GM21515 (cell line): ENCODE data around the gene PDK2.

Experiments
- ATAC-seq: cut with Tn5 transposase; IDR thresholded peaks from one replicate; pipeline ENCODE4 v1.9.1; 2021; ENCODE audit not compliant: unreplicated experiment

The PDK2 gene

DNA sequence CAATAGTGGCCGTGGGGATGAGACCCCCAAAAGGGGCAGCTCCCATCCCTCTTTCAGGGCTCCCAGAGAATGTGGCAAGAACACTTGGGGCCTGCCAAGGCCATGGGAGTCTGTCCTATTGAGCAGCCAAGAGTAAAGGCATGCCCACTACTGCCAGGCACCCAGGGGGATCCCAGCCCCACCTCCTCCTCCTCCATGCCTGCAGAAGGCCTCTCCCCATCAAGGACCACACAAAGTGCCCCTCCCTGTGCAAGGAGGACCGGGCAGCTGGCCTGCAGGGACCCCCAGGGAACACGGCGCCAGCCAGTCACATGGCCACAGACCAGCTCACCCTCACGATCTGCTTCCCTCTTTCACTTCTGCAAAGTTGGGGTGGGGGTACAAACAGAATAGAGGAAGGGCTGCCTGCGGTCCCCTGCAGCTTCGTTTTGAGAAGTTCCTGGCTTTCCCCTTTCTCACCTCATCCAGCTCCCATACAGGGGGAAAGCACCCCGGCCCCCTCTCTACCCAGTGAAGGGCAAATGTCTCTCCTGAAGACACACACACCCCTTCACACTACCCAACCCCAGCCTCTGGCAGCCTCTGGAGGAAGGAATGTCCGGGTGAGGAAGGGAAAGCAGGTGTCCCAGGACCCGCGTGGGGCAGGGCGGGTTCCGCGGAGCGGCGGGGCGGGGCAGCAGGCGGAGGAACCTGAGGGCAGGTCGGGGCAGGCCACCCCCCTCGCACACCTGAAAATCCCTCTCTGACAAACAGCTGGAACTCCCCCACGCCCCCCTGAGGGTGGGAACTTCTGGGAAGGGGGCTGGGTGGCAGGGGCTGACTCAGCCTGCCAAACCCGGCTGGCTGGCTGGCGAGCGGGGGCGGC lies 53.3 kb downstream of the PDK2 start:
- ATAC-seq = peak; percentile 35

DNA sequence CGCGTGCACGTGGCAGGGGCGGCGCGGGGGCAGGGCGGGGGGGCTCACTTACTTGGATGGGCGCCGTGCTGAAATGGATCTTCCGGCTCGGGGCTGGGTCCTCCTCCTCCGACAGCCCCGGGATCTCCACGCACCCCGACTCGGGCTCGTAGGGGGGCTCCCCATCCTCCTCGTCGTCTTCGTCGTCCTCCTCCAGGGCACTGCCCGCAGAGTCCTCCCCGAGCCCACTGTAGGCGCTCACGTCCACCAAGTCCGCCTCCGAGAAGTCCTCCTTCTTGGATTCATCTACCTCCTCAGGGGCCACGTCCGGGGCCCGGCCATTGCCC lies 53.9 kb downstream of the PDK2 start:
- ATAC-seq = no peak

DNA sequence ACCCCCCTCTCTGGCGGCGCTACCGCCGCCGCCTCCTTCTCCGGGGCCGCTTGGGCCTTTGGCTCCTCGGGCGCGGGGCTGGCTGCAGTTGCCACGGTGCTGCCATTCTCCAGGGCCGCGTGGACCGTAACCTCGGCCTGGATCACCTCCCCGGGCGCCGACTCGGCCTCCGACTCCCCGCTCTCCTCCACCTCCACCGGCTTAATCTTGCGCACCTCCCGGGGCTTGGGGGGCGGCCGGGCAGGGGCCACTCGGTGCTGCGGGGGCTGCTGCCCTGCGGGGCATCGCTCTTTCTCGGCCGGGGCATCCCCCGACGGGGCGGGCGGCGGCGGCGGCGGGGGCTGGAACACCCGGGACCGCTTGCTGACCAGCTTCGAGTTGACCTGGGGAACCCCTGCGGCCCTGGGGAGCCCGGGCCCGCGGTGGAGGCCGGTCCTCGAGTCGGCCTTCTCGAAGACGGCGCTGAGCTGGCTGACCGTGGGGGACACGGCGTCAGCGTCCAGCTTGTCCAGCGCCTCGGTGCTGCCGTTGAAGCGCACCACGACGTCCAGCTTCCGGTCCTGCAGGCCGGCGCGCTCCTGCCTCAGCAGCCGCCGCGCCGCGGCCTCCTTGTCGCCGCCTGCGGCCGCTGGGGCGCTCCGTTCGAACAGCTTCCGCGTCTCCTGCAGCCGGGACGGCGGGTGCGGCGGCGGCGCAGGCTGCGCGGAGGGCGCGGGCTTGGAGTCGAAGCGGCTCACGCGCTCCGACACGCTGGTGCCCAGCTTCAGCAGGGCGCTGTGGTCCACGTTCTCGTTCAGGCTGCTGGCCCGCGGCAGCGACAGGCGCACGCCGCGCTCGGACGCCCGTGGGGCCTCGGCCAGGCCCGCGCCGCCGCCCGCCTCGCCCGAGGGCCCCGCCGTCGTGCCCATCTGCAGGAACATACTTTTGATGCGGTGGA lies 54.5 kb downstream of the PDK2 start:
- ATAC-seq = no peak

DNA sequence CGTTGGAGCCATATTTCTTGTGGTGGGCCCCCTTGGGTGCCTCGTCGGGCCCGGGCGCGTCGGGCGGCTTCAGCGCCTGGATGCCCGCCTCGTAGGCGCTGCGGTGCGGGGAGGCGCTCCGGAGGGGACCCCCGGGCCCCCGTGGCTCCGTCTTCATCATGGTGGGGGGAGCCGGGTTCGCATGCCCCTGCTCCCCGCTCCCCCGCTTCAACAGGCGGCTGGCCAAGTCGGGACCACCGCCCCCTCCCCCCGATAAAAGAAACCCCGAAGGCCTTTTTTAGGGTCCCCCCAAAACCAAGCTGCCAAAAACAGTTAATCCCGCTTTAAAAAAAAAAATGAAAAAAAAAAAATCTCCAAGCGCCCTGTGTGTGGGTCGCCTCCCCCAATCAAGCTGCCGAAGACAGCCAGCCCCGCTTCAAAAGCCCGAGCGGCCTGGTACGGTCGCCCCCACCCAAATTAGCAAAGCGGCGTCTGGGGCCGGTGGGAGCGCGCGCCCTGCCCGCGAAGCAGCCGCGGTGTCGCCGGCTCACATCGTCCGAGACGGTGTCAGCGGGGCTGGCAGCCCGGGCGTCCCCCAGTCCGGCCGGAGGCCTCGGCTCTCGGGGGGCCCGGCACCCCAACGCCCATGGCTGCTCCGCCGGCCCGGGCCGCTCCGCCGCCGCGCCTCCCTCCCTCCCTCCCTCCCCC lies 55.3 kb downstream of the PDK2 start, which contains the start of gene PPP1R9B:
Gene PPP1R9B, minus strand, starts transcription at position 324 of the 687 bp plus-strand sequence. Its CDS starts 164 bp downstream, at position 160.
- no peak for ATAC-seq

DNA sequence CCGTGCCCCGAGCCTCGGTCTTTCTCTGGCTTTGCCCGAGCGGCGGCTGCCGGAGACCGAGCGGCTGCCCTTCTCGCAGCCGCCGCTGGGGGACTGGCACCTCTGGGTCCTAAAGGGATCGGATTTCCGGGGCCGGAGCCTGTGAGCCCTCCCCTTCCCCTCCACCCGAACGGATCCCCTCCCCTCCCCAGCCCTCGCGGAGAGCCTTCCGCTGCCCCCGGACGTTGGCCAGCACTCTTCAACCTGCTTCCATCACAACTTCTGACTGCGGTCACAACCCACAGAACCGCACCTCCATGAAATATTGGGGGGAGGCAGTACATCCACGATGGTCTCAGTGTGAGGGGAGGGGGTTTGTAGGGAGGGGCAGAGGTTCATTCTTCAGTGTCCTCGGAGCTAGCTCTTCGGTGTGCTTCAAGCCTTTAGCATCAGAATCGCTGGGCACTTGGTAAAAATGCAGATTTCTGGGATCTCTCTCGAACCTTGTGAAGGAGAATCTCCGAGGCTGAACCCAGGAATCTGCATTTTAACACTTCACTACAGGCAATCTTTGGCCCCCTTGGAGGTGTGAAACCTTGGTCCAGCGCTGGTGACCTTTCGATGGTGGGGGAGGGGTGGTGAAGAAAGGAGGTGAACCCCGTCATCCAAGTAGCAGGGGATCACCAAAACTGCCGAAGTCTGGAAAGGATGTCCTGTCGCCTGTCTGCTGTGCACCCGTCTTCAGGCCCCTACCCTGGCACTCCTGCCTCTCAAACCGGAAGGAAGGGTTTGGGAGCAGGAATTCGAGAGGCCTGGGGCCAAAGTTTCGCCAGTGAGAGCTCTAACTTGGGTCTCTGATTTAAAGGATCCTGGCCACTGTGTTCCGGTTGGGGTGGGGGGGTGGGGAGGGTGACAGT lies 56.1 kb downstream of the PDK2 start:
- ATAC-seq = peak; percentile 41

DNA sequence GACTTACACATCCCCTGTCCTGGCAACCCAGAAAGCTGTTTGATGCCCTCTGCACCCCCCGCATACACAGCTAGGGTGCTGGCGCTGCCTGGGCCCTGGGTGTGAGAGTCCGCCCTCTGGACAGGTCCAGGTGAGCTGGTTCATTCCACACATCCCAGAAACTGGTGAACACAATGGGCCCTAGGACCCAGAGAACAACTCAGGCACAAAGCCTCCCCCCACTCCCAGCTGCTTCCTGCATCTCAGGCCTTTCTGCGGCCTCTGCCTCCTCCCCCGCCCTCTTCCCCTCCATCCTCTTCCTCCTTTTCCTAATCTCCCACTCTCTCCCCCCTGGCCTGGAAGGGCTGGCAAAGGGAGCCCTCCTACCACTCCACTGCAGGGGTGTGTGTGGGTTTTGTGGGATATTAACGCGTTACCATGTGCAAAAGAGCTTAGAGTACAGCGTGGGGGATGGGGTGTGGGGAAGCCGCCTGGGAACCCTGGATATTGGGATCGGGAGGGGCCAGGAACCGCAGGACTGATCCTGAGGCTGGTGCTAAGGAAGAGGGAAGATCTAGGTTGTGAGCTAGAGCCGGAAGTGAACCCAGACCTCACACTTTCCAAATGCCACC lies 56.9 kb downstream of the PDK2 start:
- ATAC-seq = peak; percentile 27

DNA sequence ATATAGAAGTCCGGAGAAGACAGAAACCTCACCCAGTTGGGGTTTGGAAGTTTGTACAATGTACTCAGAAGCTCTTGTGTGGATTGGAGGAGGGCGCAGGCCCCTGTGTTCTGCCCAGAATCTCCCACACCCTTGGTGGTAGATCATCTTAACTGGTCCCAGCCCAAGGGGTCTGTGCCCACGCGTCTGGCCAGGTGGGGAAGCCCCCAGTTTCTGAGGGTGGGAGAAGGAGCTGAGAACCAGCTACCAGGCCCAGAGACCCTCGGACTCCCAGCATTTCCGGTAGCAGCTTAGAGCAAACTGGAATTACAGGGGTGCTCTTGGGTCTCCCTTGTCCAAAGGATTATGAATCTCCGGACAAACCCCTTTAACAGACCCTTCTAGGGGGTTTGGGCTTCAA lies 57.6 kb downstream of the PDK2 start:
- no peak for ATAC-seq

DNA sequence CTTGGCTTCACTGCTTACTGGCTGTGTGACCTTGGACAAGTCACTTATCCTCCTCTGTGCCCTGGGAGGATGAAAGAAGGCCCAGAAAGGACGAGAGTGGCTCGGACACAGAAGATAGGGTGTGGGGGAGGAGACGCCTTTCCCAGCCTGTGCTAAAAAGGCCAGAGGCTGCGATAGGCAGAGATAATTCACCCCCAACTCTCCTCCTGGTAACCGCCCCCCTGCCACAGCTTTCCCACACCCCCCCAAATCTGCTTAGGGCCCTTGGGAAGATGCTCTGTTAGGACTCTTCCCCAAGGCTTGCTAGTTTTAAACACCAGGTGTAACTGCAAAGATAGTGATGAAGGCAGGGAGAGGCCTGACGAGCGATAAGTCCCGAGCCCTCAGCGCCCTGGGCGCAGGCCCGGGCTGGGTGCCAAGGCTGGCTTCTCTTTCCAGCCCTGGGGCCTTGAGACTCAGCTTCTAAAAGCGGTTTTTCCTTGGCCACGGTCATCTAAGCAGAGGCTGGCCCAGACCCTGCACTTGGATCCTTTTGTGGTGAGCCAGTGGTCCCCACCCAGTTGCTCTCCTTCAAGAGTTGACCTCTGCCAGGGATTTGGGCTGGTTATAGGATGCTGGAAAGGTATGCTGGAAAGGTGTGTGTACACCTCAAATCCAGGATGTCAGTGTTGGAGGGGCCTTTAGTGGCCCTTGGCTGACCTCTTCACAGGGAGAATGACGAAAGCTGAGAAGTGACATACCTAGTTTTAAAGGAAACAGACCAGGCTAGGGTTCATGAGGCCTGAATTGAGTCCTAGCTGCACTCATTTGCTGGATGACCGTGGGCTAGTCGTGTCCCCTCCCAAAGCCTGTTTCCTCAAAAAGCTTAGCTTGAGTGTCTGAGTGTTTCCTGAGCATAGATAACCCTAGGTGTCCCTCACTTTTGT lies 58.8 kb downstream of the PDK2 start:
- no peak for ATAC-seq

DNA sequence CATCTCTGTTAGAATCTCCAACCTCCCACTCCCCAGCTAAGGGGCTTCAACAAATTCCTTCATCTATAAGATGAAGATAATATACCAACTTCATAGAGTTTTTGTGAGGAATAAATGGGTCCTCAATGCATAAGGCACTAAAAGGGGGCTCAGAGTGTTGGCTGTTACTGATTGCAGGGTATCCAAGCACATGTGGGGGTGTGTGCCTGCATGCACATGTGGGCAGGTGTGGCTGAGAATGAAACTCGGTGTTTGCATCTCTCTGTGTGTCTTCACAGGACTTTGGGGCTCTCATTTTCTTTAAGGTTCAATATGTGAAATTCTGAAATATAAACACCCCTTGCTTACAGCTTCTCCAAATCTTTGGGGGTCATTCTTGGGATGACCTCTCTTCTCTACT lies 59.5 kb downstream of the PDK2 start:
- peak; percentile 42 for ATAC-seq

DNA sequence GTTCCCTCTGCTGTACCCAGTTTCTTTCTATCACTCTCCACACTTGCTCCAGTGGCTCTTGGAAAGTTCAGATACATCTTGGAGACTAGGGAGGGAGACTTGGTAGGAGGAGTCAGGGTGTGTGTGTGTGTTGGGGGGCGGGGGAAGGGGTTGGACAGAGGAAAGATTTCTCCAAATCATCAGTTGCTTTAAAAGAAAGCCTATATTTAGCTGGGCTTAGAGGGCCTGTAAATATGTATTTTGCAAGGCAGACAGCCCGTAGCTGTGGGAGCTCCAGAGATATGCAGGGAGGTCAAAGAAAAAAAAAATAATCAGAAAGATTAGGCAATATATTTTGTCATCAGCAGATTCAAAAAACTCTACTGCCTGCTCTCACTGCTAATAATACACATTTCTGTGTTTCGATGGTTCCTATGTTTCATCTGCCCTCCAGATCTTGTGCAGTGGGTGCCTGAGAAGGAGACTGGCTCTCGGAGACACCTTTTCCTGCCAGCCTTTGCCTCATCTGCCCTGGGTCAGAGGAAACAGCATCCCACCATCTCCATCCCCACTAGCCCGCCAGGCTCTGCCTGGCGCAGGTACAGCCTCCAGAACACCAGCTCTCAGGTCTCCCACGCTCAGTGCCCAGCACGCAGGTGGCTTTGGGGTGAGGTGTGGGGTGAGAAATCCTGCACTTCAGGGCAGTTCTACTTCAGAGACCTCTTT lies 60.1 kb downstream of the PDK2 start:
- no peak for ATAC-seq

DNA sequence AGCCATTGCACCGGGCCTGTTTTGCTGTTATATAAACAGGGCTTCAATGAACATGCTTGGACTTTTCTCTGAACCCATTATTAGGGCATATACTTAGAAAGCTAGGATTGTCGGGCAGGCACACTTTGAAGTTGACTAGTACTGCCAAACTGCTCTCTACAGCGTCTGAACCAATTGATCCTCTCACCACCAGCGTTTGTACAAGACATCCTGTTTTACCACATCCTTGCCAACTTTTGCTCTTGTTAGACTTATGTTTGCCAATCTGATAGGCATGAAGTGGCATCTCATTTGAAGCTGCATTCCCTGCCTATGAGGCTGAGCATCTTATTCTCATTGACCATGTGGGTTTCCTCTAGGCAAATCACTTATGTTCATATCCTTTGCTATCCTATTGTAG lies 62.7 kb downstream of the PDK2 start:
- ATAC-seq = no peak

DNA sequence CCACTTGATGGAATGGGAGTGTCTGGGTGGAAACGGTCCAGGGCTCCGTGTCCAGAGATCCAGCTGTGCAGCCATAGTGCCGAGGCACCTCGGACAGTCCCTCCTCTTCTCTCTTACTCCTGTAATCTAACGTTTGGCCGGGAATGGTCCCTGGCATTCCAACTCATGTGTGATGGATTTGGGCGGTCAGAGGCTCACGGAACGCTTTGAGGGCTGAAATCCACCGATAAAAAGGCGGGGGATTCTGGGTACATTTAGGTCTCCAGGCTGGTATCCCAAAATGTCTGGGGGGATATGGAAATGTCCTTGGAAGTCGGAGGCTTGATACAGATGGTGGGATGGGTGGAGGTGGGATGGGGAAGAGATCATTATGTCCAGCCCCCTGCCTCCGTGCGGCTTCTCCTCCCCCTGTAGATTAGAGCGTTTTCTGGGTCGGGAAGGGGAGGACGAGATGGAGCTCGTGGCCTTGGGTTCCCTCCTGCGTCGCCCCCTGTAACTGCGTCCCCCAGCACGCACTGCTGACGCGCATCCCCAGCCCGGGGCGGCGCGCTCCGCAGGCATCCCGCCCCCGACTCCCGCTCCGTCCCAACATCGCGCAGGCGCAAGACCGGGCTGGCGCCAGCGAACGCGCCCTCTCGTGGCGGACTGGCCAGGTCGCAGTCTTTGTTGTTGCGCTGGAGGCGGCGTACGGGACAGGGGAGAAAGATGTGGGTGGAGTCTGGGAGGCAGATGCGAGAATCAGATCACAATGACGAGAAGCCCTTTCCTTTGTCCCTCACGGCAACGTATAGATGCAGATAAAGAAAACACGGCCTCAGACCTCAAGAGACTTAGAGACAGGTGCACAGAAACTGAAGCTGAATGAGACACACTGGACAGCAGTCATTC lies 66.1 kb downstream of the PDK2 start:
- ATAC-seq = peak; percentile 66
